ENCODE measurements around the gene SLC6A19.

DNA sequence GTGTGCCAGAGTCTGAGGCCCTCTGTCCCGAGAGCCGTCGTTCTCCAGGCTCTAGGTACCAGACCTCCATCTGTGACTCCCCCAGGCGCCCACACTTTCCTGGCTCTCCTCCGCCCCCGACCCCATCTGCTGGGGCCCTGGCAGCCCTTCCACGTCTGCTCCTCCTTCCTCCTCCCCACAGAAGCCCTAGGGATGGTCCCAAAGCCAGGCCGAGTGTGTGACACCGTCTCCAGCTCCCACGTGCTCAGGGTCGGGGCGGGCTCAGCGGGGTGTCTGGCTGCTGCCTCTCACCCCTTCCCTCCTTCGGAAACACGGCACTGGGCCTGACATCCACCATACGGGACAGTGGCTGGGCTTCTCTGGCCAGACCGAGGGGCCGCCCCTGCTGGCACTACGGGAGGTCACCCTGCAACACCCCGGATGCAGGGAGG, 20.5 kb upstream of the SLC6A19 start:
- TF ChIP-seq CTCF (IDR thresholded peaks at IDR 0.05) (no peak), POLR2A (IDR thresholded peaks at IDR 0.05) (no peak)

Measured in stomach (tissue), 4 donors.